GM12878 (cell line): ENCODE data around the gene CDC20B. TPM values are rescaled to one million over a fixed set of nuclear protein-coding genes. Genes with fewer than 3 reads are reported as not detected.

Source experiments
- ATAC-seq: fragments of 200-7000 bp; cut with Tn5 transposase; 3 replicates; pipeline ENCODE4 v1.9.1; 2020; ENCODE audit warnings: mild to moderate bottlenecking, moderate library complexity
- BruUV-seq: library from RNA; stranded (reverse); fragments of 400-500 nt; replicated peaks from 2 replicates; lab custom pipeline; 2021; lab: Mats Ljungman, UMichigan
- CTCF ChIA-PET: fragments of 300-600 bp; sonication (Branson Sonifier 250); formaldehyde crosslinking; extraction: SDS; loops from one replicate; lab custom pipeline; 2021; ENCODE audit warnings: inconsistent platforms; lab: Yijun Ruan, JAX
- POLR2A ChIA-PET: fragments of 350-600 bp; formaldehyde crosslinking; extraction: SDS; loops from one replicate; lab custom pipeline; 2021; ENCODE audit warnings: inconsistent platforms; lab: Charles Lee
- RAD21 ChIA-PET: fragments of 300-600 bp; sonication (Branson Sonifier 250); formaldehyde crosslinking; loops from one replicate; lab custom pipeline; 2023; ENCODE audit warnings: antibody characterized with exemption; ENCODE audit not compliant: unreplicated experiment; lab: Charles Lee
- SMC1A ChIA-PET: fragments of 300-600 bp; sonication (Branson Sonifier 250); formaldehyde crosslinking; loops from one replicate; lab custom pipeline; 2023; ENCODE audit not compliant: unreplicated experiment, uncharacterized antibody; lab: Charles Lee
- DNase-seq: peaks from one replicate; pipeline ENCODE4 v3.0.0-alpha.2; 2011; ENCODE audit warnings: low read depth, low spot score
- FAIRE-seq: peaks from 3 replicates; lab custom pipeline; 2011; peaks lifted over from hg19 to GRCh38; lab: Jason Lieb, UNC
- H2AFZ ChIP-seq: 2 replicates; pipeline ENCODE4 v1.6.0; 2011; ENCODE audit warnings: low read depth, low read length, control low read depth; ENCODE audit not compliant: control insufficient read depth
- H3K27ac ChIP-seq: 2 replicates; pipeline ENCODE4 v1.5.1; 2011; ENCODE audit warnings: control low read depth; ENCODE audit not compliant: control insufficient read depth, insufficient read depth
- H3K27me3 ChIP-seq, 2 experiments: replicated peaks in 1 of 2; 2 replicates each; pipeline versions ENCODE4 v1.6.0 to v1.6.1; 2011; ENCODE audit warnings: low read length in 1 of 2; ENCODE audit not compliant: control insufficient read depth in 2 of 2, insufficient read depth in 2 of 2
- H3K36me3 ChIP-seq, 2 experiments: 2 replicates each; pipeline ENCODE4 v1.5.1; 2011; ENCODE audit warnings: low read length in 1 of 2; ENCODE audit not compliant: control insufficient read depth in 2 of 2, insufficient read depth in 2 of 2
- H3K4me1 ChIP-seq: 2 replicates; pipeline ENCODE4 v1.6.1; 2011; ENCODE audit warnings: mild to moderate bottlenecking, low read length, moderate library complexity, mixed read lengths; ENCODE audit not compliant: control insufficient read depth, insufficient read depth
- H3K4me2 ChIP-seq: 2 replicates; pipeline ENCODE4 v1.6.0; 2011; ENCODE audit warnings: control low read depth; ENCODE audit not compliant: control insufficient read depth, insufficient read depth
- H3K4me3 ChIP-seq: fragments of 200-600 bp; sonication (generic); 2 replicates; pipeline ENCODE4 v1.5.1; 2016
- H3K79me2 ChIP-seq: 2 replicates; pipeline ENCODE4 v1.6.0; 2011; ENCODE audit warnings: low read length; ENCODE audit not compliant: control insufficient read depth, insufficient read depth
- H3K9ac ChIP-seq: 2 replicates; pipeline ENCODE4 v1.8.0; 2011; ENCODE audit warnings: low read length, control low read depth, mixed read lengths; ENCODE audit not compliant: control insufficient read depth, insufficient read depth
- H3K9me3 ChIP-seq: replicated peaks from 3 replicates; pipeline ENCODE4 v1.5.1; 2011; ENCODE audit warnings: mild to moderate bottlenecking, low read length; ENCODE audit not compliant: control insufficient read depth, insufficient read depth
- H4K20me1 ChIP-seq: 2 replicates; pipeline ENCODE4 v1.6.0; 2011; ENCODE audit not compliant: control insufficient read depth, insufficient read depth
- DPF2 ChIP-seq: fragments of 450-650 bp; IDR thresholded peaks from 2 replicates; pipeline ENCODE4 v1.6.1; 2017; ENCODE audit warnings: mild to moderate bottlenecking
- EP300 ChIP-seq, 2 experiments: fragments of 150-350 bp in 1 of 2; IDR thresholded peaks; 2 replicates each; pipeline ENCODE4 v1.6.1; 2011 to 2012; ENCODE audit warnings: low read depth in 2 of 2, low read length in 2 of 2, borderline replicate concordance in 1 of 2, improper control_type of control experiment in 1 of 2, inconsistent platforms in 1 of 2; ENCODE audit not compliant: control insufficient read depth in 1 of 2
- ESRRA ChIP-seq: IDR thresholded peaks from 2 replicates; pipeline ENCODE4 v1.6.1; 2012; ENCODE audit warnings: mild to moderate bottlenecking, low read length, improper control_type of control experiment
- NFXL1 ChIP-seq: fragments of 450-650 bp; IDR thresholded peaks from 2 replicates; pipeline ENCODE4 v1.6.1; 2017; ENCODE audit warnings: antibody characterized with exemption, mild to moderate bottlenecking, borderline replicate concordance
- NR2C1 ChIP-seq: fragments of 450-650 bp; IDR thresholded peaks from 2 replicates; pipeline ENCODE4 v1.6.1; 2017; ENCODE audit warnings: antibody characterized with exemption, mild to moderate bottlenecking, moderate library complexity
- RAD51 ChIP-seq: fragments of 450-650 bp; IDR thresholded peaks from 2 replicates; pipeline ENCODE4 v1.6.1; 2016; ENCODE audit warnings: moderate library complexity, mild to moderate bottlenecking, inconsistent platforms
- RELA ChIP-seq: fragments of 450-650 bp; IDR thresholded peaks from 2 replicates; pipeline ENCODE4 v1.8.0; 2014; ENCODE audit warnings: borderline replicate concordance; ENCODE audit not compliant: partially characterized antibody
- SIX5 ChIP-seq: IDR thresholded peaks from 2 replicates; pipeline ENCODE4 v1.6.1; 2011; ENCODE audit warnings: mild to moderate bottlenecking, low read depth, low read length, moderate library complexity; ENCODE audit not compliant: severe bottlenecking
- ZBED1 ChIP-seq: IDR thresholded peaks from 2 replicates; pipeline ENCODE4 v1.6.1; 2016; ENCODE audit warnings: borderline replicate concordance
- WGBS: methylation state at CpG from one replicate; pipeline ENCODE4 v1.1.6; 2016; ENCODE audit warnings: low lambda C conversion rate; ENCODE audit not compliant: insufficient replicate concordance, insufficient coverage; ENCODE audit errors: missing lambda C conversion rate; 5-methylcytosine and 5-hydroxymethylcytosine counted together
- in situ Hi-C: fragments of 300-500 bp; cut with MboI; formaldehyde crosslinking; loops from 9 replicates; pipeline ENCODE4 v1.14.3; 2018; ENCODE audit warnings: mixed read lengths
- intact Hi-C: fragments of 100-400 bp; cut with micrococcal nuclease; formaldehyde crosslinking; loops from one replicate; pipeline ENCODE4 v1.14.2; 2022; ENCODE audit not compliant: unreplicated experiment
- polyA plus RNA-seq, 11 experiments: library from polyadenylated mRNA; depleted of rRNA in 4 of 11; unstranded in 6 of 11; stranded (reverse) in 5 of 11; fragments of >200 nt; fragmentation: Nextera tagmentation in 4 of 11; fragmentation: Illumina TruSeq in 1 of 11; extraction: Ambion mirVana in 4 of 11; extraction: Trizol in 1 of 11; gene quantifications; 1 replicate in 1 of 11; 2 replicates in 10 of 11; pipeline versions ENCODE4 v1.2.1 to v1.2.3, GENCODE V29; 2011 to 2016; ENCODE audit warnings: inconsistent platforms in 2 of 11, missing spikeins in 2 of 11, low read depth in 1 of 11
- total RNA-seq, 4 experiments: library from RNA; depleted of rRNA in 3 of 4; stranded (reverse); fragments of >200 nt in 3 of 4; fragmentation: Illumina TruSeq in 1 of 4; extraction: Trizol in 1 of 4; gene quantifications; 2 replicates each; pipeline versions ENCODE4 v1.2.1 to v1.2.3, GENCODE V29; 2013 to 2021
- TF ChIP-seq, protein P1 (sequence below): fragments of 450-650 bp; IDR thresholded peaks from 2 replicates; pipeline ENCODE4 v1.6.1; 2016; ENCODE audit warnings: mild to moderate bottlenecking, moderate library complexity, borderline replicate concordance

Gene CDC20B
- total and polyA plus RNA-seq, 10 of the 15 experiments (the other 5 are each of a cell fraction or from before 2014, with no cell fraction given), result 0.05 to 0.11 TPM; not detected in 8

GRCh38 chr5:55160493-55161209, 12.3 kb downstream of the CDC20B start:
- 46% methylated on average over 9 of the region's 9 CpGs for WGBS
- no peak for FAIRE-seq
- H3K79me2 ChIP-seq, result no peaks in the 10 kb centered on the region
- peaks cover 0 to 3% of the 10 kb centered on the region in 2 experiments; a peak in 1 of 4 replicates for H3K27me3 ChIP-seq
- ATAC-seq, result no peak
- H2AFZ ChIP-seq, result no peak overlapping the region
- no peaks in the 10 kb centered on the region for H3K4me1 ChIP-seq
- ChIA-PET CTCF (interaction anchor here (0.6 to 2.7 kb wide), 7 partner anchors 8 to 1650 kb away, joined by 3 to 18 read pairs (median 5); partner anchors contain the start of gene CDC20B), POLR2A (no interaction called here), SMC1A (interaction anchor here (1.1 to 2.0 kb wide), 3 partner anchors 11 to 216 kb away, joined by 5 to 7 read pairs (median 5); no protein-coding TSS in a partner anchor), RAD21 (interaction anchor here (0.9 to 1.5 kb wide), 2 partner anchors 253 to 254 kb away, joined by 3 to 9 read pairs; no protein-coding TSS in a partner anchor)
- no peak overlapping the region for H3K4me2 ChIP-seq
- H3K9me3 ChIP-seq, result no peaks in the 10 kb centered on the region
- no peaks in the 10 kb centered on the region for H3K36me3 ChIP-seq
- DNase-seq, result no peak
- no TSS peak for BruUV-seq
- no peak overlapping the region for H3K4me3 ChIP-seq
- no peak overlapping the region for H3K9ac ChIP-seq
- TF ChIP-seq RELA, result no peak
- TF ChIP-seq RAD51, result no peak
- no peak for TF ChIP-seq NR2C1
- TF ChIP-seq, protein P1, sequence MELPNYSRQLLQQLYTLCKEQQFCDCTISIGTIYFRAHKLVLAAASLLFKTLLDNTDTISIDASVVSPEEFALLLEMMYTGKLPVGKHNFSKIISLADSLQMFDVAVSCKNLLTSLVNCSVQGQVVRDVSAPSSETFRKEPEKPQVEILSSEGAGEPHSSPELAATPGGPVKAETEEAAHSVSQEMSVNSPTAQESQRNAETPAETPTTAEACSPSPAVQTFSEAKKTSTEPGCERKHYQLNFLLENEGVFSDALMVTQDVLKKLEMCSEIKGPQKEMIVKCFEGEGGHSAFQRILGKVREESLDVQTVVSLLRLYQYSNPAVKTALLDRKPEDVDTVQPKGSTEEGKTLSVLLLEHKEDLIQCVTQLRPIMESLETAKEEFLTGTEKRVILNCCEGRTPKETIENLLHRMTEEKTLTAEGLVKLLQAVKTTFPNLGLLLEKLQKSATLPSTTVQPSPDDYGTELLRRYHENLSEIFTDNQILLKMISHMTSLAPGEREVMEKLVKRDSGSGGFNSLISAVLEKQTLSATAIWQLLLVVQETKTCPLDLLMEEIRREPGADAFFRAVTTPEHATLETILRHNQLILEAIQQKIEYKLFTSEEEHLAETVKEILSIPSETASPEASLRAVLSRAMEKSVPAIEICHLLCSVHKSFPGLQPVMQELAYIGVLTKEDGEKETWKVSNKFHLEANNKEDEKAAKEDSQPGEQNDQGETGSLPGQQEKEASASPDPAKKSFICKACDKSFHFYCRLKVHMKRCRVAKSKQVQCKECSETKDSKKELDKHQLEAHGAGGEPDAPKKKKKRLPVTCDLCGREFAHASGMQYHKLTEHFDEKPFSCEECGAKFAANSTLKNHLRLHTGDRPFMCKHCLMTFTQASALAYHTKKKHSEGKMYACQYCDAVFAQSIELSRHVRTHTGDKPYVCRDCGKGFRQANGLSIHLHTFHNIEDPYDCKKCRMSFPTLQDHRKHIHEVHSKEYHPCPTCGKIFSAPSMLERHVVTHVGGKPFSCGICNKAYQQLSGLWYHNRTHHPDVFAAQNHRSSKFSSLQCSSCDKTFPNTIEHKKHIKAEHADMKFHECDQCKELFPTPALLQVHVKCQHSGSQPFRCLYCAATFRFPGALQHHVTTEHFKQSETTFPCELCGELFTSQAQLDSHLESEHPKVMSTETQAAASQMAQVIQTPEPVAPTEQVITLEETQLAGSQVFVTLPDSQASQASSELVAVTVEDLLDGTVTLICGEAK, result no peak
- TF ChIP-seq DPF2, result no peak
- TF ChIP-seq SIX5, result no peak
- TF ChIP-seq EP300 (IDR thresholded peaks at IDR 0.05; ENCODE audit: borderline replicate concordance in 1 of 2, control insufficient read depth in 1 of 2, low read depth in 2 of 2, low read length in 2 of 2), result no peak
- no peak for TF ChIP-seq ZBED1
- TF ChIP-seq NFXL1, result no peak
- TF ChIP-seq ESRRA, result no peak
- TF ChIP-seq, all 136 proteins: peak for 0
- Histone ChIP-seq H3K27ac (no peak overlapping the region), H4K20me1 (no peaks in the 10 kb centered on the region)
- in situ Hi-C loops, result no loop called here
- intact Hi-C loops, result no loop called here
